Esophagus muscularis mucosa (tissue), 4 donors: ENCODE results near the gene FAM53A. TPM values are rescaled to one million over a fixed set of nuclear protein-coding genes. Genes with fewer than 3 reads are reported as not detected.

Experiments used
- DNase-seq: peaks from one replicate; pipeline ENCODE4 v3.0.0-alpha.2; 2017; ENCODE audit errors: extremely low spot score
- H3K27ac ChIP-seq, 4 donors: fragments of 200-600 bp; sonication (generic); replicated peaks in 1 of 4; 1 replicate in 3 of 4; 2 replicates in 1 of 4; pipeline ENCODE4 v1.5.1; 2016 to 2019; ENCODE audit warnings: mild to moderate bottlenecking in 1 of 4
- H3K27me3 ChIP-seq, 4 donors: fragments of 200-600 bp; sonication (generic); one replicate each; pipeline versions ENCODE4 v1.5.1 to v1.6.0; 2016 to 2019
- H3K36me3 ChIP-seq, 4 donors: fragments of 200-600 bp; sonication (generic); one replicate each; pipeline ENCODE4 v1.5.1; 2016 to 2019
- H3K4me1 ChIP-seq, 4 donors: fragments of 200-600 bp; sonication (generic); one replicate each; pipeline ENCODE4 v1.5.1; 2016 to 2019
- H3K4me3 ChIP-seq, 4 donors: fragments of 200-600 bp; sonication (generic); 1 replicate in 2 of 4; 2 replicates in 2 of 4; pipeline ENCODE4 v1.5.1; 2016 to 2019; ENCODE audit warnings: mild to moderate bottlenecking in 4 of 4, moderate library complexity in 1 of 4
- H3K9me3 ChIP-seq, 4 donors: fragments of 200-600 bp; sonication (generic); 1 replicate in 3 of 4; 2 replicates in 1 of 4; pipeline ENCODE4 v1.5.1; 2016 to 2019
- CTCF ChIP-seq, 3 experiments: fragments of 200-600 bp in 2 of 3; fragments of 450-650 bp in 1 of 3; sonication (generic) in 2 of 3; IDR thresholded peaks; one replicate each; pipeline ENCODE4 v1.5.1; 2017 to 2019; ENCODE audit warnings: antibody characterized with exemption in 3 of 3, mild to moderate bottlenecking in 2 of 3, moderate library complexity in 1 of 3
- EP300 ChIP-seq: sonication (generic); formaldehyde crosslinking; IDR thresholded peaks from one replicate; pipeline ENCODE4 v1.6.1; 2017; ENCODE audit warnings: antibody characterized with exemption
- POLR2A ChIP-seq: fragments of 450-650 bp; IDR thresholded peaks from one replicate; pipeline ENCODE4 v1.6.1; 2017; ENCODE audit warnings: antibody characterized with exemption, moderate library complexity, mild to moderate bottlenecking, low read depth
- POLR2AphosphoS5 ChIP-seq, 2 donors: sonication (generic); formaldehyde crosslinking; IDR thresholded peaks; one replicate each; pipeline ENCODE4 v1.6.1; 2017; ENCODE audit warnings: antibody characterized with exemption in 2 of 2
- WGBS: methylation state at CpG from one replicate; pipeline ENCODE4 v1.1.5; 2018; 5-methylcytosine and 5-hydroxymethylcytosine counted together
- intact Hi-C: fragments of 100-400 bp; cut with DNase I; formaldehyde crosslinking; loops from one replicate; pipeline ENCODE4 v1.15.1; 2023
- total RNA-seq, 4 donors: library from RNA; depleted of rRNA; stranded (reverse); fragments of >200 nt; gene quantifications; one replicate each; pipeline versions ENCODE4 v1.1.0 to v1.2.1, GENCODE V29; 2016

The FAM53A gene
- total RNA-seq, 4 donors from 2014 or later = 5.2 to 13.3 (median 8.9) TPM

- WGBS = no CpG with 5 or more reads among the region's 19 CpGs
These were observed 79.4 kb downstream of the FAM53A start for GRCh38 chr4:1604706-1605205.

GRCh38 chr4:1604181-1604705 is 79.9 kb downstream of the FAM53A start:
- no peak overlapping the region for H3K4me3 ChIP-seq
- no peak overlapping the region for H3K27ac ChIP-seq
- intact Hi-C loops = no loop called here
- H3K27me3 ChIP-seq = peaks cover 0 to 72% (median 0%) of the 10 kb centered on the region in 4 donors
- no CpG with 5 or more reads among the region's 23 CpGs for WGBS
- DNase-seq = no peak
- H3K9me3 ChIP-seq = no peaks in the 10 kb centered on the region
- TF ChIP-seq CTCF (IDR thresholded peaks at IDR 0.05) (no peak), EP300 (no peak), POLR2A (no peak), POLR2AphosphoS5 (IDR thresholded peaks at IDR 0.05) (no peak)
- H3K4me1 ChIP-seq = peaks cover 0 to 5% (median 3%) of the 10 kb centered on the region in 4 donors
- H3K36me3 ChIP-seq = no peaks in the 10 kb centered on the region

More at GRCh38 chr4:1604706-1605205, 79.4 kb downstream of the FAM53A start:
- peaks cover 0 to 5% (median 3%) of the 10 kb centered on the region in 4 donors for H3K4me1 ChIP-seq
- intact Hi-C loops = no loop called here
- DNase-seq = no peak
- no peak for TF ChIP-seq CTCF (IDR thresholded peaks at IDR 0.05)
- no peak for TF ChIP-seq EP300
- TF ChIP-seq POLR2AphosphoS5 (IDR thresholded peaks at IDR 0.05) = no peak
- TF ChIP-seq POLR2A = no peak
- H3K9me3 ChIP-seq = no peaks in the 10 kb centered on the region
- H3K27me3 ChIP-seq = peaks cover 0 to 74% (median 0%) of the 10 kb centered on the region in 4 donors
- H3K4me3 ChIP-seq = no peak overlapping the region
- no peaks in the 10 kb centered on the region for H3K36me3 ChIP-seq
- no peak overlapping the region for H3K27ac ChIP-seq

- no peaks in the 10 kb centered on the region for H3K36me3 ChIP-seq
- no peak overlapping the region for H3K4me3 ChIP-seq
- 84% methylated on average over 5 of the region's 17 CpGs for WGBS
- peaks cover 0 to 5% (median 3%) of the 10 kb centered on the region in 4 donors for H3K4me1 ChIP-seq
- TF ChIP-seq CTCF (IDR thresholded peaks at IDR 0.05) (no peak), POLR2AphosphoS5 (IDR thresholded peaks at IDR 0.05) (no peak), POLR2A (no peak), EP300 (no peak)
- no peak overlapping the region for H3K27ac ChIP-seq
- intact Hi-C loops = no loop called here
- DNase-seq = no peak
- peaks cover 0 to 66% (median 0%) of the 10 kb centered on the region in 4 donors for H3K27me3 ChIP-seq
- H3K9me3 ChIP-seq = no peaks in the 10 kb centered on the region
These were observed 80.5 kb downstream of the FAM53A start for GRCh38 chr4:1603413-1604135.

GRCh38 chr4:1602655-1603412 is 81.3 kb downstream of the FAM53A start:
- Histone ChIP-seq H3K27me3 (peaks cover 0 to 70% (median 0%) of the 10 kb centered on the region in 4 donors), H3K4me1 (peaks cover 0 to 5% (median 3%) of the 10 kb centered on the region in 4 donors), H3K27ac (no peak overlapping the region), H3K4me3 (no peak overlapping the region), H3K36me3 (no peaks in the 10 kb centered on the region), H3K9me3 (no peaks in the 10 kb centered on the region)
- 83% methylated on average over 34 of the region's 43 CpGs for WGBS
- DNase-seq = no peak
- intact Hi-C loops = no loop called here
- no peak for TF ChIP-seq POLR2A
